ENCODE results near the gene CDC42BPB.
"Not testable (repeated sequence)": the region's sequence is repeated elsewhere in the genome, so short reads cannot be mapped to it uniquely, and the experiment has no call there.

CDC42BPB gene

DNA sequence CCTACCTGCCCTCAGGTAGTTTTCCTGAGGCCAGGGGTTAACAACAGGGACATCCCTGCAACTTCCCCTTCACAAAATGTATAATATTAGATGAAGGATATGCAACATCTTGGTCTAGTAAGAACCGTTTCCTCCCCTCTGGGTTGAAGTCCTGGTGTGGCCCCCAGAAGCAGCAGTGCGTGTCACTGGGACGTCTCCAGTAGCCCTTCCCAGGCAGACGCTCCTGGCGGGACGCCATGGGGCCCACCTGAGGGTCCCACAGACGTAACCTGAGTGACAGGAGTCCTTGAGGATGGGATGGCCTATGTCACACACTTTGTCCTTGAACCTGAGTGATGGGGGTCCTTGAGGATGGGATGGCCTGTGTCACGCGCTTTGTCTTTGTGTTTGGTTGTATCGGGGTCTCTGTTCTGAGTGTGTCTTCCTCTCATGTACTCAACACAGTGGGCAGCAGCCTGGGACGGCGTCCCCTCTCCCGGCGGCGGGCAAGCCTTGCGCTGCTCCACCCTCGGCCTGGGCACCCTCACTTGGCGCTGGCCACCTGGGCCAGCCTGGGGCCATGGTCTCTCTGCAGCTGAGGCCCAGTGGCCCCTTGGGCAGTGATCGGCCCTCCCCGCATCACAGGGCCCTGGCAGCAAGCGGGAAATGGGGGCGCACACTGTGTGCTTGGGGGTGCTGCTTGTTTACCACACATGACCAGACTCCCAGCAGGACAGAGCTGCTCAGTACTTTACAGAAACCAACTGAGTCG is 149.2 kb downstream of the CDC42BPB start:
- no peak for ATAC-seq

- no peak for ATAC-seq
These were observed 150.0 kb downstream of the CDC42BPB start for GRCh38 chr14:102907303-102907844.

- no peak for ATAC-seq
These were observed 150.6 kb downstream of the CDC42BPB start for GRCh38 chr14:102906616-102907302.

GRCh38 chr14:102905116-102906108 is 151.9 kb downstream of the CDC42BPB start:
- ATAC-seq = no peak

DNA sequence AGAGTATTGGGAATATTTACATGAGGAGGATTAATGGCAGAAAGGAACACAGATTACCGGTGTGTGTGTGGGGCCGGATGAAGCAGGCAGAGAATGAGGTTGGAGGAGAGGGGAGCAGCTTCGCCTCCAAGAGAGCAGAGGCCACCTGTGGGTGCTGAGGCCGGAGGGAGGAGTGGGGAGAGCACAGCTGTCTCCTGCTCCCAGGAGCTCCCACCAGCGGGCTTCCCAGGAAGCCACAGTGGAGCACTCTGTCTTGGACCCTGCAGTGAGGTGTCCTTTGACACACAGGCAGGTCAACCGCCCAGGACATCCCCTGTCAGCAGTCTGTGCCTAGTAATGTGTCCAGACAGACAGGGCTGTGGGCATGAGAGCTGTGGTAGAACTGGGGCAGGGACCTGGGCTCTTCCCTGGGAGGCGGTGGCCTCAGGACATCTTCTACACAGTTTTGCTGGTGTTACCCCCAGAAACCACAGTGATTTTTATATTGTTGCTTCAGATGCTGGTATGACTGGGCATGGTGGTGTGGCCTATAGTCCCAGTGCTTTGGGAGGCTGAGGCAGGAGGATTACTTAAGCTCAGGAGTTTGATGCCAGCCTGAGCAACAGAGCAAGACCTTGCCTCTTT is 153.3 kb downstream of the CDC42BPB start:
- no peak for ATAC-seq

- no peak for ATAC-seq
These were observed 154.0 kb downstream of the CDC42BPB start for GRCh38 chr14:102903248-102903888.

- no peak for ATAC-seq
These were observed 154.7 kb downstream of the CDC42BPB start for GRCh38 chr14:102902523-102903247.

GRCh38 chr14:102902086-102902485 is 155.3 kb downstream of the CDC42BPB start:
- no peak for ATAC-seq

- peak; percentile 20 to 41 for ATAC-seq
These were observed 155.7 kb downstream of the CDC42BPB start for GRCh38 chr14:102901633-102902032.

DNA sequence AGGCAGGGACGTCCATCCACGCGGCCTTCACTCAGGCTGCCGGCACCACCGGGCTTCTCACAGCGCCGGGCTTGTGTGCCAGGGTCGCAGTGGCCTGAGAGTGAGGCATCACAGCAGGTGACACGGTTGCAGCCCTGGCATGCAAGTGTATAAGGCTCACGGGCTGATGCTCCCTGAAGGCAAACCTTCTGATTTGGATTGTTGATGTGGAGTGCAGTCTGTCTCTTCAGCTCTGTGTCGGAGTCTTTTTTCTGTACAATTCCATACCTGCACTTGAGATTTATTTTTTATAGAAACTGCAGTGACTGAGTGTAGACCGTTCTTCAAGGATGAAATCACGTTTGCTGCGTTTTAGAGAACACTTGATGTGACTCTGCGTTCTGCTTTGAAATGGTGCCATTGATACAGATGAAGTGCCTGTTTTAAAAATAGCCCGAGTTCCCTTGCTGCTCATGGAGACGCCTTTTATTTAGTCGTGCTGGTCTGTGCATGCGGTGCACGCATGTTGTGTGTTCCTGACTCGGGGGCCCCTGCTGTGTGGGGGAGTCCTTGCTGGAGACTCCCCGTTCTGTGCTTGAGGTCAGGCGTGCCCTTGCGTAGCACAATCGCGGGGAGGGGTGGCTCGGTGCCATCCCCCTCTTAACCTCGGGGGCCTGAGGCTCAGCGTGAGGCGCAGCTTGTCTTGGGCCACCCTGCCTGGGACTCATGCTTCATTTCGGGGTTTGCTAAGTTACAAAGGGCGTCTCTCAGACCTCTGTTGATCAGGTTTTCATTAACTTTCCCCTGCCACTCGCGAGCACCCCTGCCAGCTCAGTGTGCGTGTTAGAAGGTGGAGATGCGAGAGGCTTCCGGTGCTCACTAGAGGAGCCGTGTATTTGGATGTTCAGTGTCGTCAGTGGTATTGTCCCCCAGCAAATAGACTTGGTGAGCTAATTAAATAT is 156.4 kb downstream of the CDC42BPB start:
- ATAC-seq = no peak

DNA sequence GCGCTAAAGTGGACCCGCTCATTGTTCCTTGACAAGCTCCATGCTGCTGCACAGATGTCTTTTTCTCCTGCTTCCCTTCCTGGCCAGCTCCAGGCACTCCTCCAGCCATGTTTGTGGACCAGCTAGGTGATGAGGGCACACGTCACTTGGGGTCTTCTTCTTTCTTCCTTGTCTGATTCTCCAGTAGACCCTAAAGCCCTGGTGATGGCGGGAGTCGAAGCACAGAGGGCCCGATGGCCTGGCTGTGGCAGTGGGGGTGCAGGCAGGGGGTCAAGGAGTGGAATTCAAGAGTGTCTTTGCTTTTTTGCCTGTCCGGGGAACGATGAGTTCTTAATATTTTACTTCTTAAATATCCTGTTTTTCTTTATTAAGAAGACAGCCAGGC is 157.8 kb downstream of the CDC42BPB start:
- ATAC-seq = no peak

GRCh38 chr14:102898776-102899515 is 158.4 kb downstream of the CDC42BPB start:
- no peak for ATAC-seq

- ATAC-seq = no peak
These were observed 159.1 kb downstream of the CDC42BPB start for GRCh38 chr14:102898298-102898697.

DNA sequence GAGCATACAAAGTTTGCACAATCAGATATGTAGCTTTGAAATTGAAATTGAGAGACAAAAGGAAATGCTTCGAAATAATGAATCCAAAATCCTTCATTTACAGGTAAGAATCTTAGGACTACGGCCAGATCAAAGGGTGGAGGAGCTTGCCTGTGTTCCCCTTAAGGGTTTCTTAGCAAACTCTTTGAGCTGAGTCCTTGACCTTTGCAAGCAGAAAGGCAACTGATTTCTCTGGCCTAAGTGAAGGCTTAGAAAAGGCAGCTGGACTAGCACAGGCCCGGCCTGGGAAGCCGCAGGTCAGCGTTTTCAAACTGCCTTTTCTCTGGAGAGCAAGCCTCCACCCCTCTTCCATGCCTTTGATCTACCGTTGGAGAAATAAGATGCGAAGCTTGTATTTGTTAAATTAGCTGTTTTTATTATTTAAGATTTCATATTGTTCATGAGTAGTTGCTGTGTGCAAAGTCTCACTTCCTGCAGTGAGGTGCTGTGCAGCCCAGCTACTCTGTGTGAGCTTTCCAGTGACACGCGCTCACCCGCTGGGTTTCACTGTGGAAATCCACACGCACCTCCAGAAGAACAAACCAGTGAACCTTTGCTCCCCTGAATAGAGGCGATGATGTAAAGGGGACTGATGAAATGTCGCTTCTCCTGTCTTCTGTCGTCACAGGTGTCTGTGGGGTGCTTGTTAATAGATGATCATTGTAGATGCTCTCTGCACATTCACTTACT is 159.9 kb downstream of the CDC42BPB start:
- ATAC-seq = no peak

DNA sequence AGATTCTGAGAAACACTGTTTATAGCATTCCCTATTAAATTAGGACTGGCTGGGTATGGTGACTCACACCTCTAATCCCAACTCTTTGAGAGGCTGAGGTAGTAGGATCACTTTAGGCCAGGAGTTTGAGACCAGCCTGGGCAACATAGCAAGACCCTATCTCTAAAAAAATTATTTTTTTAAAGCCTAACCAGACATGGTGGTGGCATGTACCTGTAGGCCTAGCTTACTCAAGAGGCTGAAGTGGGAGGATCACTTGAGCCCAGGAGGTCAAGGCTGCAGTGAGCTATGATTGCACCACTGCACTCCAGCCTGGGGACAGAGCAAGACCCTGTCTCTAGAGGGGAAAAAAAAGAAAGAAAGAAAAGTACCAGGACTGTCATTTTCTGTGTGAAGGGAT is 160.6 kb downstream of the CDC42BPB start:
- ATAC-seq = not testable (repeated sequence)

DNA sequence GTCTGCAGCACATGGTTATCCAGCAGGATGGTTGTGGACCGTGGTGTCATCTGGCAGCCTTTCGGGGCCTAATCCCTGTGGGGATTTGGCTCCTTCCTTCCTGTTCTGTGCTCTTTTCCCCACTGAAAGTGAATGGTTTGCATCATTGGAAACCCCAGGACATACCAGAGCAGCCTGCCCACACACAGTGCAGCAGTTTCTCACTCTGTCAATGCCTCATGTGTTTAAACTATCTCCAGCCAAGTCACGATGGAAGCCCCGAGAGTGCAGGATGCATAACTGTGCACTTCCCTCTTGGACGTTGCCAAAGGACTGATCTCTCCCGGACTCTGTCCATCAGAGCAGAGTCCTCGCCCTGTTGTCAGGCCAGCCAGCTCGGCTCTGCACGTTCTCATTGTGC is 163.9 kb downstream of the CDC42BPB start:
- peak in 1 of 2 donors; percentile 24 for ATAC-seq

DNA sequence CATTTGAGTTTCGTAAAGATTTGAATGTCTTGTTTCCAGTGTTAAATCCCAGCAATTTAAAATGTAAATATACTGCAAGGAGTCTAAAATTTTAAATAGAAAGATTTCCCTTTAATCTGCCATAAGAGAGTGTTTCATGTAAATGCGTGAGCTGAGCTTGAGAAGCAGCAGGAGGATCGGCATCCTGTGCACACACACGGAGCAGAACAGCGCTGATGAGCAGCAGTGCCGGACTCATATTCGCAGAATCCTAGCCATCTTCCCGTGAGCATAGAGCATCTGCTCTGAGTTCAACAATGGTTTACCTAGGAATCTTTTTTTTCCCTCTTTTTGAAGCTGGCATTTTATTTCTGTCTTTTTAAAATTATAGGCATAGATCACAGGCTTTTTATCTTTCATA is 164.7 kb downstream of the CDC42BPB start:
- no peak for ATAC-seq

DNA sequence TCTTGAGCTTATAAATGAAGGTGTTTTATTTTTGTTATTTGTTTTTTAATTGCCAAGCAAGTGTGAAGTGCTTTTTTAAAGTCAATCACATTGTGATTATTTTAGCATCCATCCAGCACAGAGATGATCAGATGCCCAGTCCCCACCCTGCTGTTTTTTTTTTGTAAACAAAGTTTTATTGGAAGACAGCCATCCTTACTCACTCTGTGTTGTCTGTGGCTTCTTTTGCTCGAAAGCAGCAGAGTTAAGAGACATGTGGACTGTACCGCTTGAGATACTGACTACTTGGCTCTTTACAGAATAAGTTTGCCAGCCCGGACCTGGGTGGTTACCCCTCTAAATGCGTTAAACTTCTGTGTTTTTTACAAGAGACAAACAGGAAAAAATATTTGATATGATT is 165.8 kb downstream of the CDC42BPB start:
- ATAC-seq = no peak

Measured in activated CD4-positive, CD25-positive, alpha-beta regulatory T cell treated with anti-CD3 and anti-CD28 coated beads, Interleukin-2, amount 50 U/mL, for 24 hours (primary cell).